HFF-Myc (cell line): Measurements from ENCODE around the gene ITGAE.

Experiments used
- DNase-seq: peaks from one replicate; pipeline ENCODE4 v3.0.0-alpha.2; 2011; ENCODE audit warnings: low read depth; ENCODE audit errors: extremely low read depth
- H3K4me3 ChIP-seq: replicated peaks from 2 replicates; pipeline ENCODE4 v1.5.1; 2011; ENCODE audit warnings: low read depth, mild to moderate bottlenecking, control low read depth, low read length
- CTCF ChIP-seq: IDR thresholded peaks from 2 replicates; pipeline ENCODE4 v1.5.1; 2012; ENCODE audit warnings: mild to moderate bottlenecking, low read depth, low read length, control low read depth; ENCODE audit errors: missing control alignments

ITGAE gene

GRCh38 chr17:3761036-3761917 is 39.7 kb downstream of the ITGAE start:
- H3K4me3 ChIP-seq = no peak overlapping the region
- no peak for TF ChIP-seq CTCF
- peak; percentile 51 for DNase-seq

- H3K4me3 ChIP-seq = no peak overlapping the region
- no peak for DNase-seq
- TF ChIP-seq CTCF = no peak
Observed at GRCh38 chr17:3759597-3760216, 41.3 kb downstream of the ITGAE start.

GRCh38 chr17:3755335-3756030 is 45.5 kb downstream of the ITGAE start:
- TF ChIP-seq CTCF = no peak
- DNase-seq = no peak
- H3K4me3 ChIP-seq = no peak overlapping the region

- DNase-seq = no peak
- no peak for TF ChIP-seq CTCF
- no peak overlapping the region for H3K4me3 ChIP-seq
Observed at GRCh38 chr17:3754458-3755334, 46.3 kb downstream of the ITGAE start.

GRCh38 chr17:3754066-3754457 is 46.9 kb downstream of the ITGAE start:
- no peak overlapping the region for H3K4me3 ChIP-seq
- TF ChIP-seq CTCF = no peak
- no peak for DNase-seq

- no peak for TF ChIP-seq CTCF
- no peak for DNase-seq
- H3K4me3 ChIP-seq = no peak overlapping the region
Observed at GRCh38 chr17:3753624-3754023, 47.4 kb downstream of the ITGAE start.
